Skeletal muscle satellite cell (primary cell): ENCODE data around the gene TNFRSF1A.

Source experiments
- H3K27me3 ChIP-seq: 2 replicates; pipeline ENCODE4 v1.7.0; 2013; ENCODE audit warnings: low read length; ENCODE audit not compliant: control insufficient read depth, insufficient read depth
- H3K36me3 ChIP-seq: 2 replicates; pipeline ENCODE4 v1.7.0; 2013; ENCODE audit warnings: mild to moderate bottlenecking, control low read depth, low read length; ENCODE audit not compliant: insufficient read depth
- H3K4me1 ChIP-seq: 2 replicates; pipeline ENCODE4 v1.7.0; 2013; ENCODE audit warnings: low read length; ENCODE audit not compliant: control insufficient read depth, insufficient read depth
- H3K4me2 ChIP-seq: 2 replicates; pipeline ENCODE4 v1.7.0; 2013; ENCODE audit warnings: mild to moderate bottlenecking, low read length
- H3K4me3 ChIP-seq: 2 replicates; pipeline ENCODE4 v1.7.0; 2013; ENCODE audit warnings: low read length
- H3K9ac ChIP-seq: 2 replicates; pipeline ENCODE4 v1.7.0; 2013; ENCODE audit warnings: mild to moderate bottlenecking, low read depth, low read length, moderate library complexity
- H3K9me3 ChIP-seq: replicated peaks from 2 replicates; pipeline ENCODE4 v1.7.0; 2013; ENCODE audit warnings: mild to moderate bottlenecking, control low read depth, low read length

TNFRSF1A gene

DNA sequence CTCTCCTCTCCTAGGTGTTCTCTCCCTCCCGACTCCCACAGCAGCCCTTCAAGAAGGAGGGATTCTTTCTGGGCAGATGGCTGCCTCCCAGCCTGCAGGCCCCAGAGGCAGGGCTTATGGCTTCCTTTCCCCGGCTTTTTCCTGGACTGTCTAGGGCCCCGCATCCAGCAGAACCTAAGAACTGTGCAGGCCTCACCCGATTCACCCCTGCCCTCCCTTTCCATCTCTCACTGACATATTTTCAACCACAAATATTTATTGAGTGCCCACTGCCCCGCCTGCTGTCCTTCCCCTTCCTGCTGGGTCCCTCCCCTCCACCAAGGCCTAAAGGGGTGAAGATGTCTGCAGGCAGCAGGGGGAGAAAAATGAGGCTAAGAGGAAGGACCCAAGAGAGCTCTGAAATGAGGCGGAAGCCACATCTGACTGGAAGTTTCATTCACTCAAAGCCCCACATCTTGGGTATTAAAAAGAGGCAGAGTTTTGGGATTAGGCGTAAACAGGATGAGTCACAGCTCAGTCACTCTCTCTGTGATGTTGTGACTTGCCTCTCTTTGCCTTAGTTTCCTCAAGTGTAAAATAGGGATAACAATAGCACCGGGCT is 30.6 kb upstream of the TNFRSF1A start:
- Histone ChIP-seq H3K4me3 (no peak overlapping the region), H3K9ac (peak overlapping the region; percentile 72), H3K4me1 (peaks cover 68% of the 10 kb centered on the region), H3K9me3 (no peaks in the 10 kb centered on the region), H3K4me2 (peak overlapping the region; percentile 74), H3K36me3 (no peaks in the 10 kb centered on the region), H3K27me3 (no peaks in the 10 kb centered on the region)

DNA sequence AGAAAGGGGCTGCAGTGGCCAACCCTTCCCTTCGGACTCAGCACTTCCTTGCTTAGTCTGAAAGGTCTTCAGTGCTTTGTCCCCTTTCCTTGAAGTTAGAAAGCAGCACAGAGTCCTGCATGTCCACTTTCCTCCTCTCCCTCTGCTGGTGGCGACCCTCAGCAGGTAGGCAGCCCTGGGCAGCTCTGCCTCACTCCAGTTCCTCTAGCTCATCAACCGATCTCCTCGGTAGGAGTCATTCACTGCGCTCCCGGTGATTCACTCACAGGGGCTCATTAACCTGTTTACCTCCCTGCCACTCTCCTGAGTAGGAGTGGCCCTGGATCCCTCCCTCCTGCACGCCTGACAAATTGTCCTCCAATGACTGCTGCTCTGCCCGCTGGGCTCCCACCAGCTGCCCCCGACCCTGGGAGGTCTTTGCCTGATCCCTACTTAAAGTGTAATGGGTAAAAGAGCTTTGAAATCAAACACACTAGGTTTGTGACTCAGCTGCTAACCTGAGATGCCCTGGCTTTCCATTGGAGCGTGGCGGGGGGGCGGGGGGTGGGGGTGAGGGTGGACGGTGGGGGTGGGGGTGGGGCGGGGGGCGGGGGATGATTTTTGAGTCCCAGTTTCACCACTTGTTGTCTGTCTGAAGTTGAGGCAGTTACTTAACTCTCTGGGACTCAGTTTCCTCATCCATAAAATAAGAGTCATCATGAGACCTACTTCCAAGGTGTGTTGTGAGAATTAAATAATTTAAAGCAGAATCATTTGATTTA is 29.3 kb upstream of the TNFRSF1A start:
- Histone ChIP-seq H3K4me1 (peaks cover 54% of the 10 kb centered on the region), H3K4me2 (peak overlapping the region; percentile 48), H3K27me3 (no peaks in the 10 kb centered on the region), H3K9ac (no peak overlapping the region), H3K36me3 (no peaks in the 10 kb centered on the region), H3K9me3 (no peaks in the 10 kb centered on the region), H3K4me3 (no peak overlapping the region)

GRCh38 chr12:6370576-6370935 is 28.7 kb upstream of the TNFRSF1A start:
- H3K4me3 ChIP-seq, result no peak overlapping the region

GRCh38 chr12:6369916-6370575 is 28.2 kb upstream of the TNFRSF1A start:
- H3K4me3 ChIP-seq, result no peak overlapping the region
- H3K27me3 ChIP-seq, result no peaks in the 10 kb centered on the region
- no peak overlapping the region for H3K4me2 ChIP-seq
- no peak overlapping the region for H3K9ac ChIP-seq
- H3K9me3 ChIP-seq, result no peaks in the 10 kb centered on the region
- no peaks in the 10 kb centered on the region for H3K36me3 ChIP-seq
- H3K4me1 ChIP-seq, result peaks cover 43% of the 10 kb centered on the region

More at GRCh38 chr12:6370576-6370935, 28.7 kb upstream of the TNFRSF1A start:
- Histone ChIP-seq H3K27me3 (no peaks in the 10 kb centered on the region), H3K36me3 (no peaks in the 10 kb centered on the region), H3K9me3 (no peaks in the 10 kb centered on the region), H3K4me2 (peak overlapping the region; percentile 48), H3K4me1 (peaks cover 48% of the 10 kb centered on the region), H3K9ac (no peak overlapping the region)

- Histone ChIP-seq H3K9ac (no peak overlapping the region), H3K4me2 (no peak overlapping the region), H3K4me1 (peaks cover 44% of the 10 kb centered on the region), H3K27me3 (no peaks in the 10 kb centered on the region), H3K36me3 (no peaks in the 10 kb centered on the region), H3K9me3 (no peaks in the 10 kb centered on the region), H3K4me3 (no peak overlapping the region)
Measured at GRCh38 chr12:6368906-6369525, 27.1 kb upstream of the TNFRSF1A start.

DNA sequence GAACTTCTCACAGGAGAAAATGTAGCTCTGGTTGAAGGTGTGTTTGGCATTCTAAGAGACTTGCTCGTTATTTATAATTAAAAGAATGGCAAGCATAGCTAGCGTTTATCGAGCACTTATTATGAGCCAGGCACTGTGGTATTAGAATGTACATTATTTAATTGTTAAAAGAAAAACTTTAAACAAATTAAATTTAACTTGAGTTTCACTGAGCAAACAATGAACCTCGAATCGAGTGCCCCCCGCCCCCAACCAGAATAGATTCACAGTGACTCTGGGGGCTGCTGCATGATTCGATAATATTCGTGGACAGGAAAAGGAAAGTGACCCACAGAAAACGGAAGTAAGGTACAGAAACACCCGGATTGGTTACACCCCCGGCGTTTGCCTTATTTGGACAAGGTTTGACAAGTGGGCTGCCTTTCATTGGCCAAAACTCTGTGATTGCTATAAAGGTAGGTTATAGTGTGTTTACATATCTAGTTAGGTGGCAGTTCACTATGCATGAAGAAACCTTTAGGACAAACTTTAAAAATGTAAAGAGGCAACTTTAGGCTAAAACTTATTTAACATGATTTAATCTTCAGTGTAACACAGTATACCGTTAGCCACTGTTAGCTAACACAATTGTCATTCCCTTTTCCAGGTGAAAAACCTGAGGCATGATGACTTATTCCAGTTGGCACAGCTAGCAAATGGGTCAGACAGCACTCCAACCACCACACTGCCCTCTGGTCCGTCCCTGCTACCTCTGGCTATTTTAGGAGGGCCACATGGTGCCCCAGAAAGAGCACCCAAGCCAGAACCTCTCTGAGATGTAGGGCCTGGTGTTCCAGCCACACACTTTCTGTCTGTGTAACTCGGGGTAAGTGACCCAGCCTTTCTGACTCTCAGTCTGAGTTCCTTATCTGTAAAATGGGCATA is 26.4 kb upstream of the TNFRSF1A start:
- no peak overlapping the region for H3K9ac ChIP-seq

GRCh38 chr12:6367065-6367968 is 25.4 kb upstream of the TNFRSF1A start:
- Histone ChIP-seq H3K4me3 (no peak overlapping the region), H3K4me2 (no peak overlapping the region), H3K9me3 (no peaks in the 10 kb centered on the region), H3K27me3 (no peaks in the 10 kb centered on the region), H3K9ac (no peak overlapping the region), H3K4me1 (peaks cover 37% of the 10 kb centered on the region), H3K36me3 (no peaks in the 10 kb centered on the region)

More for the DNA sequence above, 26.4 kb upstream of the TNFRSF1A start:
- H3K36me3 ChIP-seq, result no peaks in the 10 kb centered on the region
- H3K4me1 ChIP-seq, result peaks cover 43% of the 10 kb centered on the region
- no peaks in the 10 kb centered on the region for H3K9me3 ChIP-seq
- no peak overlapping the region for H3K4me2 ChIP-seq
- H3K4me3 ChIP-seq, result no peak overlapping the region
- no peaks in the 10 kb centered on the region for H3K27me3 ChIP-seq

- H3K9ac ChIP-seq, result peak overlapping the region; percentile 80
Measured at GRCh38 chr12:6364044-6364374, 22.1 kb upstream of the TNFRSF1A start.

DNA sequence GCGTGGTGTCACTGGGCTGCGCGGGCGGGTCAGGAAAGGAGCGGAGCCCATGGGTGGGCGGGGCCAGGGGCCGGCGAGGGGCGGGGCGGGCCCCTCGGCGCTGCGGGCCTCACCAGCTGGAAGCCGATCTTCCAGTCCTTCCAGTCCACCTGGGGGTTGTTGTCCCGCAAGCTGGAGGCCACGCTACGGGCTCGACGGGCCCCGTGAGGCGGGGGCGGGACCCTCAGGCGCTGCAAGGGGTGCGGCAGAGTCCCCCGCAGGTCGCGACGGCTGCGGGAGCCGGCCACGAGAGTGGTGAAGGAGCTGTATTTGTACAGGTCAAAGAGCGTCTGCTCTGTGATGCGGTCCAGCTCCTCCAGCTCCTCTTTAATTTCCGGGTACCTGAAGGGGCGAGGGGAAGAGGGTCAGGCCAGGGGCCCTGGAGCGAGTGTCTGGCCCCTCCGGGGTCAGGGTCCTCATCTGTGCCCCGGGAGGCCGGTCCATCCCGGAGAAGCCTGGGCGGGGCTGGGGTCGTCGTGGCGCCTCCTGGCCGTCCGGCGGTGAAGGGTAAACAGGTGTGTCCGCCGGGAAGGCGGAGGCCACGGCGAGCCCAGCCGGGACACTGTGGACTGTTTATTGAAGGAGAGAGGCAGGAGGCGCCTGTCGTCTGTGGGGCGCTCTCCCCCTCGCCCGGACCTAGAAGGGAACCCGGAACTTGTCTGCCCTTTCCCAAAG is 21.6 kb upstream of the TNFRSF1A start:
- Histone ChIP-seq H3K36me3 (no peaks in the 10 kb centered on the region), H3K4me2 (peak overlapping the region; percentile 90)

More at GRCh38 chr12:6364044-6364374, 22.1 kb upstream of the TNFRSF1A start:
- no peaks in the 10 kb centered on the region for H3K9me3 ChIP-seq
- H3K36me3 ChIP-seq, result no peaks in the 10 kb centered on the region
- H3K4me2 ChIP-seq, result peak overlapping the region; percentile 90
- H3K4me1 ChIP-seq, result peaks cover 25% of the 10 kb centered on the region
- H3K4me3 ChIP-seq, result peak overlapping the region; percentile 74
- no peaks in the 10 kb centered on the region for H3K27me3 ChIP-seq

GRCh38 chr12:6363010-6363329 is 21.1 kb upstream of the TNFRSF1A start:
- Histone ChIP-seq H3K4me3 (peak overlapping the region; percentile 74), H3K9me3 (no peaks in the 10 kb centered on the region), H3K9ac (peak overlapping the region; percentile 18), H3K4me2 (peak overlapping the region; percentile 90), H3K27me3 (no peaks in the 10 kb centered on the region), H3K4me1 (peaks cover 25% of the 10 kb centered on the region), H3K36me3 (no peaks in the 10 kb centered on the region)

More for the DNA sequence above, 21.6 kb upstream of the TNFRSF1A start:
- H3K4me3 ChIP-seq, result peak overlapping the region; percentile 74
- peak overlapping the region; percentile 80 for H3K9ac ChIP-seq
- H3K4me1 ChIP-seq, result peaks cover 25% of the 10 kb centered on the region
- H3K27me3 ChIP-seq, result no peaks in the 10 kb centered on the region
- H3K9me3 ChIP-seq, result no peaks in the 10 kb centered on the region
